HepG2 (cell line): ENCODE measurements around the gene NR5A2. TPM values are rescaled to one million over a fixed set of nuclear protein-coding genes. Genes with fewer than 3 reads are reported as not detected.

Source experiments
- FUBP1 ChIP-seq: sonication (generic); formaldehyde crosslinking; IDR thresholded peaks from 2 replicates; pipeline ENCODE4 v1.5.1; 2020; ENCODE audit warnings: missing genetic modification reagents, mild to moderate bottlenecking, borderline replicate concordance
- HOXA7 ChIP-seq: sonication (generic); formaldehyde crosslinking; IDR thresholded peaks from 2 replicates; pipeline ENCODE4 v1.8.1; 2022; ENCODE audit warnings: mild to moderate bottlenecking, missing genetic modification reagents, moderate library complexity
- PBX3 ChIP-seq: sonication (generic); formaldehyde crosslinking; IDR thresholded peaks from 2 replicates; pipeline ENCODE4 v1.8.1; 2023; ENCODE audit warnings: missing genetic modification reagents, inconsistent platforms, borderline replicate concordance
- RXRA ChIP-seq: sonication (generic); formaldehyde crosslinking; IDR thresholded peaks from 2 replicates; pipeline ENCODE4 v1.5.1; 2020; ENCODE audit warnings: missing genetic modification reagents
- SSRP1 ChIP-seq: IDR thresholded peaks from 2 replicates; pipeline ENCODE4 v1.6.1; 2016; ENCODE audit warnings: control low read depth
- STAT5B ChIP-seq: sonication (generic); formaldehyde crosslinking; IDR thresholded peaks from 2 replicates; pipeline ENCODE4 v1.4.0; 2020; ENCODE audit warnings: missing genetic modification reagents
- UBTF ChIP-seq: sonication (generic); formaldehyde crosslinking; IDR thresholded peaks from 2 replicates; pipeline ENCODE4 v1.4.0; 2020; ENCODE audit warnings: mild to moderate bottlenecking, missing genetic modification reagents
- ZBTB7B ChIP-seq: sonication (generic); formaldehyde crosslinking; IDR thresholded peaks from 2 replicates; pipeline ENCODE4 v1.4.0; 2020; ENCODE audit warnings: missing genetic modification reagents
- ZKSCAN8 ChIP-seq: IDR thresholded peaks from 2 replicates; pipeline ENCODE4 v1.6.1; 2016; ENCODE audit warnings: borderline replicate concordance, missing genetic modification reagents, missing compliant biosample characterization
- ZMYM4 ChIP-seq: sonication (generic); formaldehyde crosslinking; IDR thresholded peaks from 2 replicates; pipeline ENCODE4 v1.8.1; 2023; ENCODE audit warnings: mild to moderate bottlenecking, missing genetic modification reagents
- ZNF614 ChIP-seq: IDR thresholded peaks from 2 replicates; pipeline ENCODE4 v1.6.1; 2018; ENCODE audit warnings: missing biosample characterization, missing genetic modification reagents, inconsistent platforms, borderline replicate concordance
- ZNF713 ChIP-seq: sonication (generic); formaldehyde crosslinking; IDR thresholded peaks from 2 replicates; pipeline ENCODE4 v1.4.0; 2020; ENCODE audit warnings: mild to moderate bottlenecking, missing genetic modification reagents
- ZNF768 ChIP-seq: sonication (generic); formaldehyde crosslinking; IDR thresholded peaks from 2 replicates; pipeline ENCODE4 v1.4.0; 2020; ENCODE audit warnings: missing genetic modification reagents
- ZNF883 ChIP-seq: sonication (generic); formaldehyde crosslinking; IDR thresholded peaks from 2 replicates; pipeline ENCODE4 v1.5.1; 2020; ENCODE audit warnings: mild to moderate bottlenecking, missing genetic modification reagents; ENCODE audit errors: not compliant biosample characterization
- polyA plus RNA-seq, 8 experiments: library from polyadenylated mRNA; depleted of rRNA in 3 of 8; stranded (reverse) in 7 of 8; unstranded in 1 of 8; fragments of >200 nt; fragmentation: Illumina TruSeq in 4 of 8; extraction: Trizol in 4 of 8; gene quantifications; 2 replicates each; pipeline versions ENCODE4 v1.2.1 to v1.2.3, GENCODE V29; 2011 to 2016; ENCODE audit warnings: low read depth in 4 of 8, missing spikeins in 1 of 8, mixed read lengths in 1 of 8; ENCODE audit not compliant: insufficient read depth in 1 of 8
- total RNA-seq, 5 experiments: library from RNA; depleted of rRNA; stranded (reverse); fragments of >200 nt; fragmentation: Illumina TruSeq; extraction: Trizol; gene quantifications; 2 replicates each; pipeline ENCODE4 v1.2.3, GENCODE V29; 2016; ENCODE audit warnings: low read depth in 1 of 5
- TF ChIP-seq, protein P1 (sequence below): sonication (generic); formaldehyde crosslinking; IDR thresholded peaks from 2 replicates; pipeline ENCODE4 v1.4.0; 2020; ENCODE audit warnings: missing genetic modification reagents
- TF ChIP-seq, protein P2 (sequence below): sonication (generic); formaldehyde crosslinking; IDR thresholded peaks from 2 replicates; pipeline ENCODE4 v1.4.0; 2020; ENCODE audit warnings: missing genetic modification reagents, borderline replicate concordance

NR5A2 gene
- total and polyA plus RNA-seq, 2 of the 13 experiments (the other 11 are each of a cell fraction or from before 2014, with no cell fraction given), result 0.24 to 2.8 TPM

DNA sequence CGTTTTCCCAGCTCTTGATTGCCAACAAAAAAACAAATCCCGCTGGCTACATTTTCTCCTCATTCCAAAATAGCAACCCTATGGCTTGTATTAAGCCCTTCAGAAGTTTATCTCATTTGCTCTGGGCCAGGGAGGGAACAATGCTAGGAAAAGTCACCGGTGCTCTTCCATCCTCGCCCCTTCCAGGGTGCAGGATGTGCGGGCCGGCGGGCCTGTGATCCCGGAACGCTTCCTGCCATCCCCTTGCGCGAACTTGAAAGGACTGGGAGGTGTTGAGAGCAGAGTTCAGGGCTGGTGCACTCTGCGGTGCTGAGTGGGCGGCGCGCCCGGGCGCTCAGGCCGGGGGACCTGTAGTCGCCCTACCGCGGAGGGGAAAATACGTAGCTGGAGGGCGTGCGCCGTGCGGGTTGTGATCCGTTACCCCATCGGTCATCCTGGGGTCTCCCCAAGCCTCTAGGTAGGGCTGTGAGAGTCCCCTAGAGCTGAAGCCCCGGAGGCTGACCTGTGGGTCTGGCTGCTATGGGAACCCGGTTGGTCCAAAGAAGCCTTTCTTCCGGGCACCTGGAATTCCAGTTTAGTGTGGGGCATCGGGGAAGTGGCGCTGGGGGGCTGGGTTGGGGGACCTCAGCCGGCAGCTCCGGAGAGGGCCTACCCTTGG lies 13.1 kb downstream of the NR5A2 start (continued):
- TF ChIP-seq HOXA7 (no peak), PBX3 (no peak), ZNF614 (0 out of 2 replicates have a peak, but pooled peaks have one; percentile 60), SSRP1 (CRISPR knock-in tag) (no peak), ZKSCAN8 (CRISPR knock-in tag) (0 out of 2 replicates have a peak, but pooled peaks have one; percentile 28), ZNF883 (CRISPR knock-in tag) (no peak), STAT5B (CRISPR knock-in tag) (no peak), ZMYM4 (CRISPR knock-in tag) (peak; percentile 57; the same call in 1 of the 2 replicates), RXRA (CRISPR knock-in tag) (peak; percentile 90), ZNF768 (CRISPR knock-in tag) (peak; percentile 53; the same call in 1 of the 2 replicates), ZBTB7B (CRISPR knock-in tag) (peak; percentile 96), ZNF713 (CRISPR knock-in tag) (no peak), FUBP1 (CRISPR knock-in tag) (no peak), UBTF (CRISPR knock-in tag) (peak; percentile 100)
- TF ChIP-seq, protein P1, sequence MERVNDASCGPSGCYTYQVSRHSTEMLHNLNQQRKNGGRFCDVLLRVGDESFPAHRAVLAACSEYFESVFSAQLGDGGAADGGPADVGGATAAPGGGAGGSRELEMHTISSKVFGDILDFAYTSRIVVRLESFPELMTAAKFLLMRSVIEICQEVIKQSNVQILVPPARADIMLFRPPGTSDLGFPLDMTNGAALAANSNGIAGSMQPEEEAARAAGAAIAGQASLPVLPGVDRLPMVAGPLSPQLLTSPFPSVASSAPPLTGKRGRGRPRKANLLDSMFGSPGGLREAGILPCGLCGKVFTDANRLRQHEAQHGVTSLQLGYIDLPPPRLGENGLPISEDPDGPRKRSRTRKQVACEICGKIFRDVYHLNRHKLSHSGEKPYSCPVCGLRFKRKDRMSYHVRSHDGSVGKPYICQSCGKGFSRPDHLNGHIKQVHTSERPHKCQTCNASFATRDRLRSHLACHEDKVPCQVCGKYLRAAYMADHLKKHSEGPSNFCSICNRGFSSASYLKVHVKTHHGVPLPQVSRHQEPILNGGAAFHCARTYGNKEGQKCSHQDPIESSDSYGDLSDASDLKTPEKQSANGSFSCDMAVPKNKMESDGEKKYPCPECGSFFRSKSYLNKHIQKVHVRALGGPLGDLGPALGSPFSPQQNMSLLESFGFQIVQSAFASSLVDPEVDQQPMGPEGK (CRISPR knock-in tag), result peak; percentile 68
- TF ChIP-seq, protein P2, sequence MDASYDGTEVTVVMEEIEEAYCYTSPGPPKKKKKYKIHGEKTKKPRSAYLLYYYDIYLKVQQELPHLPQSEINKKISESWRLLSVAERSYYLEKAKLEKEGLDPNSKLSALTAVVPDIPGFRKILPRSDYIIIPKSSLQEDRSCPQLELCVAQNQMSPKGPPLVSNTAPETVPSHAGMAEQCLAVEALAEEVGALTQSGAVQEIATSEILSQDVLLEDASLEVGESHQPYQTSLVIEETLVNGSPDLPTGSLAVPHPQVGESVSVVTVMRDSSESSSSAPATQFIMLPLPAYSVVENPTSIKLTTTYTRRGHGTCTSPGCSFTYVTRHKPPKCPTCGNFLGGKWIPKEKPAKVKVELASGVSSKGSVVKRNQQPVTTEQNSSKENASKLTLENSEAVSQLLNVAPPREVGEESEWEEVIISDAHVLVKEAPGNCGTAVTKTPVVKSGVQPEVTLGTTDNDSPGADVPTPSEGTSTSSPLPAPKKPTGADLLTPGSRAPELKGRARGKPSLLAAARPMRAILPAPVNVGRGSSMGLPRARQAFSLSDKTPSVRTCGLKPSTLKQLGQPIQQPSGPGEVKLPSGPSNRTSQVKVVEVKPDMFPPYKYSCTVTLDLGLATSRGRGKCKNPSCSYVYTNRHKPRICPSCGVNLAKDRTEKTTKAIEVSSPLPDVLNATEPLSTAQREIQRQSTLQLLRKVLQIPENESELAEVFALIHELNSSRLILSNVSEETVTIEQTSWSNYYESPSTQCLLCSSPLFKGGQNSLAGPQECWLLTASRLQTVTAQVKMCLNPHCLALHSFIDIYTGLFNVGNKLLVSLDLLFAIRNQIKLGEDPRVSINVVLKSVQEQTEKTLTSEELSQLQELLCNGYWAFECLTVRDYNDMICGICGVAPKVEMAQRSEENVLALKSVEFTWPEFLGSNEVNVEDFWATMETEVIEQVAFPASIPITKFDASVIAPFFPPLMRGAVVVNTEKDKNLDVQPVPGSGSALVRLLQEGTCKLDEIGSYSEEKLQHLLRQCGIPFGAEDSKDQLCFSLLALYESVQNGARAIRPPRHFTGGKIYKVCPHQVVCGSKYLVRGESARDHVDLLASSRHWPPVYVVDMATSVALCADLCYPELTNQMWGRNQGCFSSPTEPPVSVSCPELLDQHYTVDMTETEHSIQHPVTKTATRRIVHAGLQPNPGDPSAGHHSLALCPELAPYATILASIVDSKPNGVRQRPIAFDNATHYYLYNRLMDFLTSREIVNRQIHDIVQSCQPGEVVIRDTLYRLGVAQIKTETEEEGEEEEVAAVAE (CRISPR knock-in tag), result no peak
